ENCODE measurements around the gene SHC4.

The SHC4 gene

DNA sequence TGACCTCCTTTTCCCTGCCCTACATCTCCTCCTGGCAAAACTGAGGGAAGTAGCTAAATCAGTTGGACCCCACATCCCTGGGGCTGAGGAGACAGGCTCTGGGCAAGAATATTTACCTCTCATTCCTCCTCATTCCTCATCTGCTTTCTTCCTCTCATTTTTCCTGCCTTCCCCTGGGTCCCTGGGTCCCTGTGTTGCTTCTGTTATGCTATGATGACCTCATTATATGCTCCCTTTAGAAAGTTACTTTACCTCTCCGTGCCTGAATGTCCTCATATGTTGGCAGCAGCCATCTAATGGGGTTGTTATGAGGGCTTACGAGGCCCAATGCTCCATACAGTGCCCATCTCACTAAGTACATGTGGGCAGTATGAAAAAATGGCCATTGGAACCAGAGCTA lies 1.2 kb upstream of the SHC4 start:
- TF ChIP-seq, protein P1, sequence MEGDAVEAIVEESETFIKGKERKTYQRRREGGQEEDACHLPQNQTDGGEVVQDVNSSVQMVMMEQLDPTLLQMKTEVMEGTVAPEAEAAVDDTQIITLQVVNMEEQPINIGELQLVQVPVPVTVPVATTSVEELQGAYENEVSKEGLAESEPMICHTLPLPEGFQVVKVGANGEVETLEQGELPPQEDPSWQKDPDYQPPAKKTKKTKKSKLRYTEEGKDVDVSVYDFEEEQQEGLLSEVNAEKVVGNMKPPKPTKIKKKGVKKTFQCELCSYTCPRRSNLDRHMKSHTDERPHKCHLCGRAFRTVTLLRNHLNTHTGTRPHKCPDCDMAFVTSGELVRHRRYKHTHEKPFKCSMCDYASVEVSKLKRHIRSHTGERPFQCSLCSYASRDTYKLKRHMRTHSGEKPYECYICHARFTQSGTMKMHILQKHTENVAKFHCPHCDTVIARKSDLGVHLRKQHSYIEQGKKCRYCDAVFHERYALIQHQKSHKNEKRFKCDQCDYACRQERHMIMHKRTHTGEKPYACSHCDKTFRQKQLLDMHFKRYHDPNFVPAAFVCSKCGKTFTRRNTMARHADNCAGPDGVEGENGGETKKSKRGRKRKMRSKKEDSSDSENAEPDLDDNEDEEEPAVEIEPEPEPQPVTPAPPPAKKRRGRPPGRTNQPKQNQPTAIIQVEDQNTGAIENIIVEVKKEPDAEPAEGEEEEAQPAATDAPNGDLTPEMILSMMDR (conservative IDR thresholded peaks at IDR 0.05; ENCODE audit: low read depth): no peak
- DNase-seq (ENCODE audit: low spot score): no peak
- no peak overlapping the region for H3K27ac ChIP-seq
- CTCF ChIA-PET: interaction anchor here (0.6 to 3.7 kb wide), 4 partner anchors 11 to 398 kb away, joined by 3 to 37 read pairs (median 5); no protein-coding TSS in a partner anchor
- POLR2A ChIA-PET (ENCODE audit: low non-redundant PET): no interaction called here

- ChIA-PET POLR2A (ENCODE audit: low non-redundant PET) (no interaction called here), CTCF (interaction anchor here (0.6 to 3.7 kb wide), 4 partner anchors 12 to 432 kb away, joined by 3 to 37 read pairs (median 7); no protein-coding TSS in a partner anchor)
- TF ChIP-seq, protein P1 (conservative IDR thresholded peaks at IDR 0.05; ENCODE audit: low read depth): no peak
- peak overlapping the region; percentile 36; the same call in 1 of the 2 replicates for H3K27ac ChIP-seq
- peak; percentile 16 for DNase-seq (ENCODE audit: low spot score)
Observed at GRCh38 chr15:48962662-48963523, 826 bp downstream of the SHC4 start.

- CTCF ChIA-PET: no interaction called here
- no peak overlapping the region for H3K27ac ChIP-seq
- DNase-seq (ENCODE audit: low spot score): no peak
- TF ChIP-seq, protein P1 (conservative IDR thresholded peaks at IDR 0.05; ENCODE audit: low read depth): no peak
- POLR2A ChIA-PET (ENCODE audit: low non-redundant PET): no interaction called here
Observed at GRCh38 chr15:48955967-48956366, 7.8 kb downstream of the SHC4 start.

GRCh38 chr15:48955370-48955769 lies 8.3 kb downstream of the SHC4 start:
- no peak overlapping the region for H3K27ac ChIP-seq
- CTCF ChIA-PET: no interaction called here
- TF ChIP-seq, protein P1 (conservative IDR thresholded peaks at IDR 0.05; ENCODE audit: low read depth): no peak
- no peak for DNase-seq (ENCODE audit: low spot score)
- POLR2A ChIA-PET (ENCODE audit: low non-redundant PET): no interaction called here

DNA sequence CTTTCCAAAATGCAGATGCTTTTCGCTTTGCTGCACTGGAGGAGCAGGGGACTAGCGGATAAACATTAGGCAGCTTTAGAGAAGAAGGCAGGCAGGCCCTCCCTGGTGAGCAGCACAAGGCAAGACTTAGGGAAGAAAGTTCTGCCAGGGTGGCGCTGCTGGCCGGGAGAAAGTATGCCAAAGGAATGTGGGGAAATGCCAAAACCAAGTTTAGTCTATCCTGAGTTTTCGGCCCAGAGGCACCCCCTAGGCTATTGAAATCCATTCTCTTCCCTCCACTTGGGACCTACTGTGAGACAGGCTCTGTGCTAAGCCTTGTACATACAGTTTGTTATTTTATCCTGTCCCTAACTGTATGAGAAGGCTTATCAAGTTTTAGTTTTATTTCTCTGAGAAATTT lies 9.2 kb downstream of the SHC4 start:
- DNase-seq (ENCODE audit: low spot score): no peak
- no peak overlapping the region for H3K27ac ChIP-seq
- ChIA-PET CTCF (interaction anchor here (0.6 kb wide), 2 partner anchors 16 to 20 kb away, joined by 3 to 4 read pairs; no protein-coding TSS in a partner anchor), POLR2A (ENCODE audit: low non-redundant PET) (no interaction called here)
- TF ChIP-seq, protein P1 (conservative IDR thresholded peaks at IDR 0.05; ENCODE audit: low read depth): no peak

DNA sequence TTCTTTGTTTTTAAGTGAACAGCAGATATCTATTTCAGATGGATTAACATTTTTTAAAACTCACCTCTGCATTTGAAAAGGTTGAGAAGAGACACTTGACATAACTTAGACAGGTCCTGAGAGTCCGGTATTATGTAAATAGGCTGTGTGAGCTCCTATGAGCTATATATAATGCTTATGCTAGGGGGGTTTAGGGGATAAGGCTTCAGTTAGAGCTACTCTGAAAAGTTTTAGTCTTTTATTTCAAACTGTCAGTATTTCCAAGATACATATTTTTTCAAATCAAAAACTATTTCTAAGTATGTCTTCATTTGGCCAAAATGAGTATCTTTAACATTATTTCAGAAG lies 16.9 kb downstream of the SHC4 start:
- H3K27ac ChIP-seq: no peak overlapping the region
- POLR2A ChIA-PET (ENCODE audit: low non-redundant PET): no interaction called here
- CTCF ChIA-PET: no interaction called here
- TF ChIP-seq, protein P1 (conservative IDR thresholded peaks at IDR 0.05; ENCODE audit: low read depth): no peak
- no peak for DNase-seq (ENCODE audit: low spot score)
